PC-3 (cell line): ENCODE measurements around the gene HM13. TPM values are rescaled to one million over a fixed set of nuclear protein-coding genes. Genes with fewer than 3 reads are reported as not detected.

Experiments used
- ATAC-seq: fragments of 200-7000 bp; cut with Tn5 transposase; 2 replicates; pipeline ENCODE4 v1.9.1; 2020; ENCODE audit warnings: mild to moderate bottlenecking, moderate library complexity
- BruUV-seq: library from RNA; stranded (reverse); fragments of 400-500 nt; replicated peaks from 2 replicates; lab custom pipeline; 2021; lab: Mats Ljungman, UMichigan
- CTCF ChIA-PET: fragments of 300-600 bp; sonication (Branson Sonifier 250); formaldehyde crosslinking; loops from one replicate; lab custom pipeline; 2022; ENCODE audit warnings: antibody characterized with exemption; lab: Charles Lee
- POLR2A ChIA-PET: fragments of 300-600 bp; sonication (Branson Sonifier 250); formaldehyde crosslinking; loops from one replicate; lab custom pipeline; 2022; ENCODE audit warnings: antibody characterized with exemption; ENCODE audit not compliant: unreplicated experiment; lab: Charles Lee
- DNase-seq: peaks from one replicate; pipeline ENCODE4 v3.0.0-alpha.2; 2015
- H2AFZ ChIP-seq: fragments of 300-600 bp; sonication (generic); 2 replicates; pipeline ENCODE4 v1.6.0; 2016; ENCODE audit warnings: antibody characterized with exemption, low read length
- H3F3A ChIP-seq: fragments of 300-600 bp; sonication (generic); one replicate; pipeline ENCODE4 v1.6.0; 2017; ENCODE audit warnings: antibody characterized with exemption, low read length, control low read depth, mild to moderate bottlenecking; ENCODE audit not compliant: unreplicated experiment
- H3K27ac ChIP-seq: fragments of 300-600 bp; sonication (generic); 2 replicates; pipeline ENCODE4 v1.5.1; 2016; ENCODE audit warnings: mild to moderate bottlenecking, low read length
- H3K27me3 ChIP-seq: fragments of 300-600 bp; sonication (generic); 2 replicates; pipeline ENCODE4 v1.6.1; 2016; ENCODE audit warnings: low read length, mixed read lengths
- H3K36me3 ChIP-seq: fragments of 300-600 bp; sonication (generic); 2 replicates; pipeline ENCODE4 v1.6.1; 2016; ENCODE audit warnings: low read depth, mixed run types, low read length, mixed read lengths
- H3K4me1 ChIP-seq: fragments of 300-600 bp; sonication (generic); 2 replicates; pipeline ENCODE4 v1.5.1; 2016; ENCODE audit warnings: low read length; ENCODE audit not compliant: insufficient read depth
- H3K4me2 ChIP-seq: fragments of 300-600 bp; sonication (generic); 2 replicates; pipeline ENCODE4 v1.6.0; 2016; ENCODE audit warnings: low read length
- H3K4me3 ChIP-seq: fragments of 300-600 bp; sonication (generic); 2 replicates; pipeline ENCODE4 v1.5.1; 2016; ENCODE audit warnings: mild to moderate bottlenecking, low read length, mixed read lengths
- H3K79me2 ChIP-seq: fragments of 300-600 bp; sonication (generic); 2 replicates; pipeline ENCODE4 v1.6.1; 2017; ENCODE audit warnings: low read length, mixed read lengths
- H3K9ac ChIP-seq: fragments of 300-600 bp; sonication (generic); 2 replicates; pipeline ENCODE4 v1.6.0; 2016; ENCODE audit warnings: mild to moderate bottlenecking, low read length
- H3K9me2 ChIP-seq: fragments of 300-600 bp; sonication (generic); replicated peaks from 2 replicates; pipeline ENCODE4 v1.6.1; 2016; ENCODE audit warnings: mixed run types, low read length, mixed read lengths
- H3K9me3 ChIP-seq: fragments of 300-600 bp; sonication (generic); 2 replicates; pipeline ENCODE4 v1.6.1; 2016; ENCODE audit warnings: low read length, mixed read lengths
- H4K20me1 ChIP-seq: fragments of 300-600 bp; sonication (generic); 2 replicates; pipeline ENCODE4 v1.6.1; 2016; ENCODE audit warnings: low read length, mixed read lengths
- EZH2 ChIP-seq: fragments of 300-600 bp; sonication (generic); IDR thresholded peaks from one replicate; pipeline ENCODE4 v1.6.1; 2017; ENCODE audit warnings: antibody characterized with exemption, mild to moderate bottlenecking, low read length; ENCODE audit not compliant: unreplicated experiment
- EZH2phosphoT487 ChIP-seq: fragments of 300-600 bp; sonication (generic); IDR thresholded peaks from 2 replicates; pipeline ENCODE4 v1.6.1; 2018; ENCODE audit warnings: mild to moderate bottlenecking, antibody characterized with exemption, low read length, borderline replicate concordance
- intact Hi-C: fragments of 100-400 bp; cut with micrococcal nuclease; formaldehyde crosslinking; loops from 2 replicates; pipeline ENCODE4 v1.9.0; 2023
- total RNA-seq: library from RNA; depleted of rRNA; stranded (reverse); fragments of >200 nt; gene quantifications from 2 replicates; pipeline ENCODE4 v1.2.3, GENCODE V29; 2014
- TF ChIP-seq, protein P1 (sequence below): fragments of 300-600 bp; sonication (generic); conservative IDR thresholded peaks from 2 replicates; pipeline ENCODE4 v1.5.1; 2017; ENCODE audit warnings: antibody characterized with exemption, low read depth, mild to moderate bottlenecking, low read length

Gene HM13
- total RNA-seq, 1 experiment from 2014 or later = 99.5 TPM

DNA sequence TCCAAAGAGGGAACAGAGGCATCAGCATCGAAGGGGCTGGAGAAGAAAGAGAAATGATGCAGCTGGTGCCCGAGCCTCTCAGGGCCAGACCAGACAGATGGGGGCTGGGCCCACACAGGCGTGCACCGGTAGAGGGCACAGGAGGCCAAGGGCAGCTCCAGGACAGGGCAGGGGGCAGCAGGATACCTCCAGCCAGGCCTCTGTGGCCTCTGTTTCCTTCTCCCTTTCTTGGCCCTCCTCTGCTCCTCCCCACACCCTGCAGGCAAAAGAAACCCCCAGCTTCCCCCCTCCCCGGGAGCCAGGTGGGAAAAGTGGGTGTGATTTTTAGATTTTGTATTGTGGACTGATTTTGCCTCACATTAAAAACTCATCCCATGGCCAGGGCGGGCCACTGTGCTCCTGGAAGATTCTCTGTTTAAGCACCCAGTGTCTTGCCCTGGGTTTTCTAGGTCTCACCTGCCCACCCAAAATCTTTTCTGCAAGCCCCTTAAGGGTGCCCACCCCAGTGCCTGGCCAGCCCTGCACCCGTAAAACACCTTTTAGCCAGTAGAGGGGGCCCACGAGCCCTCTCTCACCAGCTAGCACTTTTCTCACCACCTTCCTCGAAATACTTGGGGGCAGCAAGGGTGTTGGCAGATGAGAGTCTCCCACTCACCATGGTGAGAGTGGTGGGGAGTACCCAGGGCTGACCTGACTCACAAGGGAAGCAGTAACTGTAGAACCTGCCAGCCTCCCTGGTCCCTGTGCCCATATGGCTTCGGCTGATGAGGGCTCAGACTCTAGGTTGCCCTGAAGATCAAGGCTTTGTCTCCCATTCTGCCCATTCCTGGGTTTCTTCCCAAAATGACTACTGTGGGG, 55.1 kb downstream of the HM13 start:
- Histone ChIP-seq H3F3A (no peaks in the 10 kb centered on the region), H3K9ac (no peak overlapping the region), H3K27me3 (no peaks in the 10 kb centered on the region), H3K4me3 (no peak overlapping the region), H3K4me1 (peaks cover 54% of the 10 kb centered on the region), H3K27ac (peak overlapping the region; percentile 3; the same call in 1 of the 2 replicates), H4K20me1 (no peaks in the 10 kb centered on the region), H3K36me3 (peaks cover 16% of the 10 kb centered on the region; the same call in 1 of the 2 replicates), H3K9me3 (no peaks in the 10 kb centered on the region), H3K79me2 (no peaks in the 10 kb centered on the region), H3K4me2 (no peak overlapping the region), H3K9me2 (no peaks in the 10 kb centered on the region), H2AFZ (no peak overlapping the region)
- TF ChIP-seq, protein P1, sequence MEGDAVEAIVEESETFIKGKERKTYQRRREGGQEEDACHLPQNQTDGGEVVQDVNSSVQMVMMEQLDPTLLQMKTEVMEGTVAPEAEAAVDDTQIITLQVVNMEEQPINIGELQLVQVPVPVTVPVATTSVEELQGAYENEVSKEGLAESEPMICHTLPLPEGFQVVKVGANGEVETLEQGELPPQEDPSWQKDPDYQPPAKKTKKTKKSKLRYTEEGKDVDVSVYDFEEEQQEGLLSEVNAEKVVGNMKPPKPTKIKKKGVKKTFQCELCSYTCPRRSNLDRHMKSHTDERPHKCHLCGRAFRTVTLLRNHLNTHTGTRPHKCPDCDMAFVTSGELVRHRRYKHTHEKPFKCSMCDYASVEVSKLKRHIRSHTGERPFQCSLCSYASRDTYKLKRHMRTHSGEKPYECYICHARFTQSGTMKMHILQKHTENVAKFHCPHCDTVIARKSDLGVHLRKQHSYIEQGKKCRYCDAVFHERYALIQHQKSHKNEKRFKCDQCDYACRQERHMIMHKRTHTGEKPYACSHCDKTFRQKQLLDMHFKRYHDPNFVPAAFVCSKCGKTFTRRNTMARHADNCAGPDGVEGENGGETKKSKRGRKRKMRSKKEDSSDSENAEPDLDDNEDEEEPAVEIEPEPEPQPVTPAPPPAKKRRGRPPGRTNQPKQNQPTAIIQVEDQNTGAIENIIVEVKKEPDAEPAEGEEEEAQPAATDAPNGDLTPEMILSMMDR = peak; percentile 92
- no peak for TF ChIP-seq EZH2
- ChIA-PET CTCF (interaction anchor here (0.6 to 6.4 kb wide), 8 partner anchors 9 to 65 kb away, joined by 3 to 86 read pairs (median 4); partner anchors contain the start of gene ID1), POLR2A (no interaction called here)
- no TSS peak for BruUV-seq
- ATAC-seq = no peak
- intact Hi-C loops = no loop called here
- DNase-seq = peak; percentile 59

DNA sequence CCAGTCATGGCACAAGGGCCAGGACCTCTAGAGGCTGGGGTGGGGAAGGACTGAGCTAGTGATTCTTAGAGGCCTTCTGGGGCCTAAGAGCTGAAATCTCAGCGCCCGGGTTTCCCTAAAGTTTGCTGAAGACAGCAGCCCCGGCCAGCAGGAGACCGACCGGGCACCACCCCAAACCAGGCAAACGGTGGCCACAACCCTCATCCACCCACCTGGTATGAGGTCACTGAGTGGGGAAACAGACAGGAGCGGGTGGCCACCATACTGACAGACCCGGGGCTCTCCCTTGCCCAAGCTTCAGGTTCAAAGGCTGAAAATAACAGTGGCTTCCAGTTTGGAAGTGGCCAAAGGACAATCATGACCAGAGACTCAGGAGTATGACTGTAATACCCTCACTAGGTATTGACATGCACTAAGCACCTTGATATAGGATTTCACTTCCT, 55.8 kb downstream of the HM13 start:
- ATAC-seq = no peak
- no peak overlapping the region for H3K4me2 ChIP-seq
- BruUV-seq = no TSS peak
- DNase-seq = no peak
- TF ChIP-seq, protein P1 = no peak
- TF ChIP-seq EZH2 (no peak), EZH2phosphoT487 (no peak)
- no peak overlapping the region for H2AFZ ChIP-seq
- peaks cover 15% of the 10 kb centered on the region; the same call in 1 of the 2 replicates for H3K36me3 ChIP-seq
- H3F3A ChIP-seq = no peaks in the 10 kb centered on the region
- no peaks in the 10 kb centered on the region for H3K27me3 ChIP-seq
- no peaks in the 10 kb centered on the region for H3K9me3 ChIP-seq
- no peaks in the 10 kb centered on the region for H4K20me1 ChIP-seq
- H3K9me2 ChIP-seq = no peaks in the 10 kb centered on the region
- H3K4me3 ChIP-seq = no peak overlapping the region
- no peaks in the 10 kb centered on the region for H3K79me2 ChIP-seq
- H3K9ac ChIP-seq = no peak overlapping the region
- intact Hi-C loops = no loop called here
- H3K4me1 ChIP-seq = peaks cover 54% of the 10 kb centered on the region
- POLR2A ChIA-PET = no interaction called here
- CTCF ChIA-PET = interaction anchor here (0.8 to 6.4 kb wide), 5 partner anchors 10 to 64 kb away, joined by 3 to 86 read pairs (median 9); partner anchors contain the start of gene ID1
- H3K27ac ChIP-seq = peak overlapping the region; percentile 3; the same call in 1 of the 2 replicates
